Thyroid gland (tissue), 4 donors: Measurements from ENCODE around the gene C17orf114.

Experiments
- DNase-seq, 2 donors: peaks; one replicate each; pipeline ENCODE4 v3.0.0-alpha.2; 2019
- H3K27ac ChIP-seq, 3 donors: fragments of 200-600 bp; sonication (generic); 1 replicate in 2 of 3; 2 replicates in 1 of 3; pipeline ENCODE4 v1.5.1; 2016 to 2019; ENCODE audit warnings: mild to moderate bottlenecking in 1 of 3, moderate library complexity in 1 of 3
- H3K27me3 ChIP-seq: fragments of 200-600 bp; sonication (generic); one replicate; pipeline ENCODE4 v1.5.1; 2019
- H3K36me3 ChIP-seq, 2 donors: fragments of 200-600 bp; sonication (generic); one replicate each; pipeline ENCODE4 v1.5.1; 2016 to 2019
- H3K4me1 ChIP-seq, 2 donors: fragments of 200-600 bp; sonication (generic); one replicate each; pipeline ENCODE4 v1.5.1; 2017 to 2019
- H3K4me3 ChIP-seq, 3 donors: fragments of 200-600 bp; sonication (generic); replicated peaks in 1 of 3; 1 replicate in 2 of 3; 2 replicates in 1 of 3; pipeline ENCODE4 v1.5.1; 2016; ENCODE audit warnings: mild to moderate bottlenecking in 1 of 3
- H3K9me3 ChIP-seq: fragments of 200-600 bp; sonication (generic); one replicate; pipeline ENCODE4 v1.5.1; 2017
- CTCF ChIP-seq, 6 experiments: fragments of 200-600 bp in 3 of 6; fragments of 450-650 bp in 3 of 6; sonication (generic) in 3 of 6; IDR thresholded peaks; one replicate each; pipeline ENCODE4 v1.5.1; 2016 to 2019; ENCODE audit warnings: antibody characterized with exemption in 6 of 6, mild to moderate bottlenecking in 2 of 6, inconsistent platforms in 1 of 6, moderate library complexity in 1 of 6
- POLR2A ChIP-seq, 2 donors: fragments of 450-650 bp; IDR thresholded peaks; one replicate each; pipeline ENCODE4 v1.6.1; 2017; ENCODE audit warnings: antibody characterized with exemption in 2 of 2, mild to moderate bottlenecking in 2 of 2, moderate library complexity in 1 of 2
- WGBS, 2 donors: methylation state at CpG; one replicate each; pipeline ENCODE4 v1.1.5; 2017; 5-methylcytosine and 5-hydroxymethylcytosine counted together
- intact Hi-C: fragments of 100-400 bp; cut with DNase I; formaldehyde crosslinking; loops from one replicate; pipeline ENCODE4 v1.15.1; 2023

Gene C17orf114

DNA sequence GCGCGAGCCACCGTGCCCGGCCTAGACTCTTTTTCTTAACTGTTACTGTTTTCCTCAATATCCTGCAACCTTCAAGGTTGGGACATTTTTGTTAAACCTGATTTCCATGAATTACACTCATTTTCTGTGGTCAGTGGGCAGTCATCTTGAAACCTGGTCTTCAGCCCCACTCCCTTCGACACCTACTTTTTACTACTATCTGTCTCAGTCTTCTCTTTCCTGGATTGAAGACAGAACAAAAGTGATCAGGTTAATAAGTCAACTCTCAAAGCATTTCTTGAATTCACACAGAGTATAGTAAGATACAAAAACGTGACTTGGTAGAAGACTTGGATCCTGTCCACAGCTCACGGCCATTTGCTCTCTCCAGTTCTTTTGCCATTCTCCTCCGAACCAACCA is 37.1 kb upstream of the C17orf114 start:
- no peak overlapping the region for H3K4me3 ChIP-seq
- intact Hi-C loops, result no loop called here
- no peaks in the 10 kb centered on the region for H3K27me3 ChIP-seq
- H3K9me3 ChIP-seq, result no peaks in the 10 kb centered on the region
- no peaks in the 10 kb centered on the region for H3K36me3 ChIP-seq
- no peak overlapping the region for H3K27ac ChIP-seq
- WGBS, 2 donors, result 92 to 95% methylated on average over 8 of the region's 8 CpGs
- no peak for TF ChIP-seq POLR2A (IDR thresholded peaks at IDR 0.05)
- TF ChIP-seq CTCF (IDR thresholded peaks at IDR 0.05), result no peak
- H3K4me1 ChIP-seq, result peaks cover 8 to 22% of the 10 kb centered on the region in 2 donors
- no peak for DNase-seq

- intact Hi-C loops, result no loop called here
- 85% methylated on average over 3 of the region's 3 CpGs for WGBS, 2 donors
- Histone ChIP-seq H3K36me3 (no peaks in the 10 kb centered on the region), H3K27ac (no peak overlapping the region), H3K27me3 (no peaks in the 10 kb centered on the region), H3K9me3 (no peaks in the 10 kb centered on the region), H3K4me1 (peaks cover 12 to 24% of the 10 kb centered on the region in 2 donors), H3K4me3 (no peak overlapping the region)
- DNase-seq, result no peak
- no peak for TF ChIP-seq CTCF (IDR thresholded peaks at IDR 0.05)
Observed at GRCh38 chr17:4838309-4838785, 36.2 kb upstream of the C17orf114 start.

DNA sequence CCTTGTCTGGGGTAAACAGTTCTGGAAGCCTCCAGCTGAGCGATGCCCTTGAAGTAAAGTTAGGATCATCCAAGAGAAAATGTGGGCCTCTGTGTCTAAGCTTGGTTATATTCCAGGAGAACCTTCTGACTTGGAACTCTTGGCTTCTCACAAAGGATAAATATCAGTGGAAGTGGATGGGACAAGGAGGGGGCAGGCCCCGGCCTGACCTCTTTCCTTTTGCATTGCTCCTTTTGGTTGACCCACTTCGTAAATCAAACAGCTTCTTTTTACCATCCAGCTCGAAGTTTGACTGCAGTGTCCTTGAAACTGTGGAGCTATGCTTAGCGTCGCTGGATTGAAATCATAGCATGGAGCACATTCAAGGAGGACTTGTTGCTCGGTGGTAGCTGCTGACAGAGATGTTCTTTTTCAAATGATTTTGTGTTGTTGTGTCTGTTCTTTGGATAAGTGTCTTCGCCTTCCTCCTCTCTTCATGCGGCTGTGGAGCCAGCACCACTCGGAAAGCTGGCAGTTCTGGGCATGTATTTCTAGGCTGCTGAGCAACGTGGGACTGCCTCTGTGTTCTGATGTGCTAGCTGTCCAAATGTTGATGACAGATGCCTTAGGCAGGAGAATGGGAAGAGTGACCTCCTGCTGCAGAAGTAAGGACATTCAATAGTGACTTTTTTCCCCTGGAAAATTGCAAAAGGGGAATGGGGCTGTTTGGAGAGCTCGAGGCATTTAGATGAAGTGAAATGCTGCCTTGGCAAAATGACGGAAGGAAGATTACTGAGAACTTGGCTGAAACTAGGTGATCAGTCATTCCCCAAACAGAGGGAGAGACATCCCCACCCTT is 35.6 kb upstream of the C17orf114 start:
- Histone ChIP-seq H3K36me3 (no peaks in the 10 kb centered on the region), H3K4me1 (peaks cover 12 to 24% of the 10 kb centered on the region in 2 donors), H3K27ac (no peak overlapping the region), H3K27me3 (no peaks in the 10 kb centered on the region), H3K4me3 (no peak overlapping the region), H3K9me3 (no peaks in the 10 kb centered on the region)
- intact Hi-C loops, result no loop called here
- DNase-seq, result no peak
- 67 to 68% methylated on average over 13 of the region's 13 CpGs for WGBS, 2 donors
- TF ChIP-seq POLR2A (IDR thresholded peaks at IDR 0.05) (no peak), CTCF (IDR thresholded peaks at IDR 0.05) (no peak)

DNA sequence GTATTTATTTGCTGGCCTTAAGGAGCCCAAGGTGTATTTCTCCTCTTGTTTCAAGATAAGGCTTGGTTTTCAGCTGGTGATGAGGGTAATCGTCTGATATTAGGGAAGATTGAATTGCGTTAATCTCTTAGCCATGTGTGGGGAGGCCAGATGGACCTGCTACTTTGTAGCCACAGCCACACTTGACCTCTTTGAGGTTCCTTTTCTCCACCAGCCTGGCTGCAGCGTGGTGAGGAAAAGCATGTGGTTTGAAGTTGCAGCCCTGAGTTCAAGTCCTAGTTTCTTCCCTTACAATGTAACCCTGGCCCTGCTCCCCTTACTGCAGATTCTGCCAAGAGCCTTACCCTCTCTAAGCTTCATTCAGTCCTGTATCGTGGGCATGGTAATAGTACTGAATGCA is 34.1 kb upstream of the C17orf114 start:
- Histone ChIP-seq H3K27me3 (no peaks in the 10 kb centered on the region), H3K4me1 (peaks cover 12 to 24% of the 10 kb centered on the region in 2 donors), H3K9me3 (no peaks in the 10 kb centered on the region), H3K36me3 (no peaks in the 10 kb centered on the region), H3K4me3 (no peak overlapping the region), H3K27ac (no peak overlapping the region)
- DNase-seq, result no peak
- TF ChIP-seq CTCF (IDR thresholded peaks at IDR 0.05), result no peak
- TF ChIP-seq POLR2A (IDR thresholded peaks at IDR 0.05), result no peak
- intact Hi-C loops, result no loop called here
- 91 to 95% methylated on average over 4 of the region's 4 CpGs for WGBS, 2 donors

- 58 to 68% methylated on average over 4 of the region's 4 CpGs for WGBS, 2 donors
- no peak for TF ChIP-seq POLR2A (IDR thresholded peaks at IDR 0.05)
- no peak for TF ChIP-seq CTCF (IDR thresholded peaks at IDR 0.05)
- no peak for DNase-seq
- H3K4me3 ChIP-seq, result no peak overlapping the region
- H3K36me3 ChIP-seq, result no peaks in the 10 kb centered on the region
- no peaks in the 10 kb centered on the region for H3K9me3 ChIP-seq
- H3K27me3 ChIP-seq, result no peaks in the 10 kb centered on the region
- peaks cover 12 to 24% of the 10 kb centered on the region in 2 donors for H3K4me1 ChIP-seq
- H3K27ac ChIP-seq, result no peak overlapping the region
- intact Hi-C loops, result no loop called here
Observed at GRCh38 chr17:4834681-4835020, 32.5 kb upstream of the C17orf114 start.
